ENCODE results near the gene GCH1.

DNA sequence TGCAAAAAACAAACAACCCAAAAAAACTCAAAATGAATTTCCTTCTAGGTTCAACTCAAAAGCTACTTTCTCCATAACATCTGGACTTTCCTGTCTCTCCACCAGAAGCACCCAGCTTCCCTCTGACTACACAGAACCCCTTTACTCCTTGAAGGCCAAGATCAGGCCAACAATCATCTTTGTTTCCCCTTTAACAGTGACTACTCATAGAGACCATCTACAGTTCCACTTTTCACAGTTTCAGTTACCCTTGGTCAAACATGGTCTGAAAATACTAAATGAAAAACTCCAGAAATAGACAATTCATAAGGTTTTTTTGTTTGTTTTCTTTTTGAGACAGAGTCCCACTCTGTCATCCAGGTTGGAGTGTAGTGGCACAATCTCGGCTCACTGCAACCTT, 11.8 kb downstream of the GCH1 start:
- TF ChIP-seq, protein P1, sequence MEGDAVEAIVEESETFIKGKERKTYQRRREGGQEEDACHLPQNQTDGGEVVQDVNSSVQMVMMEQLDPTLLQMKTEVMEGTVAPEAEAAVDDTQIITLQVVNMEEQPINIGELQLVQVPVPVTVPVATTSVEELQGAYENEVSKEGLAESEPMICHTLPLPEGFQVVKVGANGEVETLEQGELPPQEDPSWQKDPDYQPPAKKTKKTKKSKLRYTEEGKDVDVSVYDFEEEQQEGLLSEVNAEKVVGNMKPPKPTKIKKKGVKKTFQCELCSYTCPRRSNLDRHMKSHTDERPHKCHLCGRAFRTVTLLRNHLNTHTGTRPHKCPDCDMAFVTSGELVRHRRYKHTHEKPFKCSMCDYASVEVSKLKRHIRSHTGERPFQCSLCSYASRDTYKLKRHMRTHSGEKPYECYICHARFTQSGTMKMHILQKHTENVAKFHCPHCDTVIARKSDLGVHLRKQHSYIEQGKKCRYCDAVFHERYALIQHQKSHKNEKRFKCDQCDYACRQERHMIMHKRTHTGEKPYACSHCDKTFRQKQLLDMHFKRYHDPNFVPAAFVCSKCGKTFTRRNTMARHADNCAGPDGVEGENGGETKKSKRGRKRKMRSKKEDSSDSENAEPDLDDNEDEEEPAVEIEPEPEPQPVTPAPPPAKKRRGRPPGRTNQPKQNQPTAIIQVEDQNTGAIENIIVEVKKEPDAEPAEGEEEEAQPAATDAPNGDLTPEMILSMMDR (IDR thresholded peaks at IDR 0.05), result no peak
- no peak for TF ChIP-seq POLR2A (IDR thresholded peaks at IDR 0.05)
